Ishikawa (cell line): ENCODE results near the gene CDH16.

ENCODE experiments used
- CEBPB ChIP-seq: IDR thresholded peaks from 2 replicates; pipeline ENCODE4 v1.6.1; 2012
- CREB1 ChIP-seq: IDR thresholded peaks from 2 replicates; pipeline ENCODE4 v1.6.1; 2012; ENCODE audit warnings: low read depth
- EGR1 ChIP-seq: IDR thresholded peaks from 2 replicates; pipeline ENCODE4 v1.6.1; 2012
- EP300 ChIP-seq: IDR thresholded peaks from 2 replicates; pipeline ENCODE4 v1.6.1; 2012; ENCODE audit warnings: borderline replicate concordance
- NFIC ChIP-seq: IDR thresholded peaks from 2 replicates; pipeline ENCODE4 v1.6.1; 2012
- RAD21 ChIP-seq: IDR thresholded peaks from 2 replicates; pipeline ENCODE4 v1.6.1; 2012; ENCODE audit warnings: low read depth
- REST ChIP-seq: IDR thresholded peaks from 2 replicates; pipeline ENCODE4 v1.6.1; 2012; ENCODE audit warnings: low read depth, mild to moderate bottlenecking
- TAF1 ChIP-seq: IDR thresholded peaks from 2 replicates; pipeline ENCODE4 v1.6.1; 2012; ENCODE audit warnings: low read depth, mild to moderate bottlenecking
- TCF12 ChIP-seq: IDR thresholded peaks from 2 replicates; pipeline ENCODE4 v1.6.1; 2012; ENCODE audit warnings: low read depth
- TEAD4 ChIP-seq: IDR thresholded peaks from 2 replicates; pipeline ENCODE4 v1.6.1; 2012
- YY1 ChIP-seq: IDR thresholded peaks from 2 replicates; pipeline ENCODE4 v1.6.1; 2012; ENCODE audit warnings: low read depth
- ZBTB7A ChIP-seq: IDR thresholded peaks from 2 replicates; pipeline ENCODE4 v1.6.1; 2012; ENCODE audit warnings: low read depth
- TF ChIP-seq, protein P1 (sequence below): IDR thresholded peaks from 2 replicates; pipeline ENCODE4 v1.6.1; 2012

Gene CDH16

DNA sequence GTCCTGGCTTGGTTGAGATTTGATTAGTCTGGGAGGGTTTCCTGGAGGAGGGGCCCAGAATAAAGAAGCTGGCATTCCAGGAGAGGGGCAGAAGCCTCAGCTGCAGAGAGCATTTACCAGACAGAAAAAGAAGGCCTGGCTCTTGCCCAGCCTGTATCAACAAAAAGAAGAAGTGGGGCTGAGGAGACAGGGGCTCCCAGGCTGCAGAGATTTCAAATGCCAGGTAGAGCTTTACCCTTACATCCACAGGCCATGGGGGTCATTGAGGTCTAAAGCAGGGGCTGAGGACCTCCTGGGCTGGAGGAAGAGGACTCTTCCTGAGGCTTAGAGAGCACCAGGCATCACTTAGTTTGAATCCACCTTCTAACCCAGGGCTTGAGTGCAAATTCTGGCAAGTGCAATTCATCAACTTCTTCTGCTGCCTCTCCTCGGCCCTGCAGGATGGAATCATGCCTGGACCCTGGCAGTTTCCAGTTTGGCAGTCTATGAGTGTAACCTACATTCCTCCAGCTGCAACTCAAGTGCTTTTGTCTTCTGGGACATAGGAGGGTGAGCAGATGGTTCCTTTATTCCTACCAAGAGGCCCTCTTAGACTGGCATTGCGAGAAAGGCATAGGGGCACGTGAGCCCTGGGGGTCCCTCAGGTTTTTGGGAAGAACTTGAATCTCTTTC is 59.2 kb downstream of the CDH16 start:
- TF ChIP-seq YY1 (no peak), CEBPB (no peak), ZBTB7A (no peak), CREB1 (no peak), TCF12 (no peak), EGR1 (no peak), NFIC (no peak), RAD21 (no peak), TAF1 (no peak), TEAD4 (no peak), EP300 (no peak), REST (no peak)
- TF ChIP-seq, protein P1, sequence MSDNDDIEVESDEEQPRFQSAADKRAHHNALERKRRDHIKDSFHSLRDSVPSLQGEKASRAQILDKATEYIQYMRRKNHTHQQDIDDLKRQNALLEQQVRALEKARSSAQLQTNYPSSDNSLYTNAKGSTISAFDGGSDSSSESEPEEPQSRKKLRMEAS: no peak

DNA sequence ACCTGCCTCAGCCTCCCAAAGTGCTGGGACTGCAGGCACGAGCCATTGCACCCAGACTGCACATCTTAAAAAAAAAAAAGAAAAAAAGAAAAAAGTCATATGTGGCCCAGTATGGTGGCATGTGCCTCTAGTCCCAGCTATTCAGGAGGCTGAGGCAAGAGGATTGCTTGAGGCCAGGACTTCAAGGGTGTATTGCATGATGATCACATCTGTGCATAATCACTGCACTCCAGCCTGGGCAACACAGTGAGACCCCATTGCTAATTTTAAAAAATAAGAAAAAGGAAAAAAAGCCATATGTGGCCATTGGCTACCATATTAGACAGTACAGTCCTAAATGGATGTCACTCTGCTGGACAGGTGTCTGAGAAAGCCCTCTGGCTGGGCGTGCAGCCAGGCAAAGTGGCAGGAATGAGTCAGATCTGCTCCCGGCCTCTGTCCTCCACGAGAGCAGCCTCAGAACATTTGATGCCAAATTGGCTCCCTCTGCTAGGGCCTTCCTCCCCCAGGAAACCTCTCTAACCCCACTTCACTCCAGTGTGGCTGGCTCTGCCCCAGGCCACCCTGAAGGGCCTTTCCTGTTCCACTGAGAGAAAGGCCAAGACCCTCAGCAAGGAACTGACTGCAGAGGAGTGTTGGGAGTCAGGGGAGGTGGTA is 59.8 kb downstream of the CDH16 start:
- TF ChIP-seq NFIC (peak; percentile 54; the same call in 1 of the 2 replicates), RAD21 (no peak)
- TF ChIP-seq, protein P1: 0 out of 2 replicates have a peak, but pooled peaks have one; percentile 27
